ENCODE data around the gene TPST1.

GRCh38 chr7:66348959-66349358 lies 143.8 kb downstream of the TPST1 start:
- TF ChIP-seq EZH2 (IDR thresholded peaks at IDR 0.05) (no peak), POLR2AphosphoS5 (IDR thresholded peaks at IDR 0.05; ENCODE audit: borderline replicate concordance, low read depth, low read length) (no peak), FOXP2 (optimal IDR thresholded peaks at IDR 0.05; ENCODE audit: control extremely low read depth, extremely low read length, insufficient read depth) (no peak)

Measured in SK-N-MC (cell line).